HL-60 (cell line): ENCODE data around the gene DTX4.

Experiments used
- DNase-seq, 2 experiments: peaks; one replicate each; pipeline ENCODE4 v3.0.0-alpha.2; 2010 to 2020; ENCODE audit warnings: low read depth in 1 of 2, low spot score in 1 of 2
- H3K27ac ChIP-seq: fragments of 250-450 bp; sonication (Bioruptor Pico); replicated peaks from 2 replicates; pipeline ENCODE4 v1.5.1; 2020; ENCODE audit warnings: mild to moderate bottlenecking, moderate library complexity
- H3K27me3 ChIP-seq: fragments of 250-450 bp; sonication (Bioruptor Pico); 2 replicates; pipeline ENCODE4 v1.5.1; 2021; ENCODE audit warnings: mild to moderate bottlenecking, moderate library complexity; ENCODE audit not compliant: insufficient read depth, poor library complexity, severe bottlenecking
- H3K4me3 ChIP-seq: replicated peaks from 2 replicates; pipeline ENCODE4 v1.5.1; 2011; ENCODE audit warnings: mild to moderate bottlenecking, control low read depth, low read length; ENCODE audit not compliant: insufficient read depth
- GABPA ChIP-seq: IDR thresholded peaks from 2 replicates; pipeline ENCODE4 v1.6.1; 2012; ENCODE audit warnings: low read depth
- POLR2AphosphoS5 ChIP-seq: IDR thresholded peaks from 2 replicates; pipeline ENCODE4 v1.6.1; 2012; ENCODE audit warnings: low read depth
- SPI1 ChIP-seq: IDR thresholded peaks from 2 replicates; pipeline ENCODE4 v1.6.1; 2012; ENCODE audit warnings: low read depth, mild to moderate bottlenecking, borderline replicate concordance
- TF ChIP-seq, protein P1 (sequence below): IDR thresholded peaks from 2 replicates; pipeline ENCODE4 v1.6.1; 2012; ENCODE audit warnings: low read depth; ENCODE audit not compliant: insufficient replicate concordance
- TF ChIP-seq, protein P2 (sequence below): IDR thresholded peaks from one replicate; pipeline ENCODE4 v1.5.1; 2011; ENCODE audit warnings: low read length, control low read depth, inconsistent platforms; ENCODE audit not compliant: insufficient read depth

Gene DTX4

DNA sequence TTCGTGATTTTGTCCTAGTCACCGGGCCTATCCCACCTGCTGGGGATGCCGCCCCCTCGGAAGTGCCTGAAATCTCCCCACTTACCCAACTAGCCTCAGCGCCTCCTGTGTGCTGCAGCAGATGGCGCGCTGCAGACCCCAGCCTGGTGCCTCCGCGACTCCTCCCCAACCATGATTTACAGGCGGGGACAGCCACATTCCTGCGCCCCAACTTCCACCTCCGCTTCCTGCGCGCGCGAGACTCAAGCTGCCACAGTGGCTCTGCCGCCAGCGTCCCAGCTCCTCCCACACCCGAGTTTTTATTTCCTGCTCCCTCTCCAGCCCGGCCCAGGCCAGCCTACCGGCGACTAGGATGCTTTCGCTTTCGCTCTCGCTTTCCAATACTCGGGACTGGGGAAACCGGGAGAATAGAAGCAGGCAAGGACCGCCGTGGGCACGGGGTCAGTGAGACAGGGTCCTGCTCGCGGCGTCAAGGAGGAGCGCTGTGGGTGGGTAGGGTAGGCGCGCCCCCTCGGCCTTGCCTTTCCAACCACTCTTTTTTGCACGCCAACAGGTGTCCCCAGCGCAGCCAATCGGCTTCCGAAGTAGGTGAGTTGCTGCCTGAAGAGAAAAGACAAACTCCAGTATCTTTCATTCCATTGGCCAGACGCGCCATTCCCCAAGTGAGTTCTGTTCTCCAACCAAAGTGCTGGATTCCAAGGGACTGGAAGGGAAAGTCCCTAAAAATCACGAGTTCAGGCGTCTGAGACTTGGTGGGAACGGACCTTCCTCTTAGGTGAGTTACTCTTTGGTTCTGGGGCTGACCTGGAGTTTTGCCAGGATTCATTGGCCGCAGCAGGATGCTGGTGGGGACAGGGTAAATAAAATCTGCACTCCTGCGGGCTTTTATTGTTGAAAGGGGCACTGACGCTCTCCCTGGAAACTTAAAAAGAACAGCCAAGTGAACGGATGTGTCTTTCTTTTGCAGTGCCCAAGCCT lies 29.1 kb upstream of the DTX4 start, which contains the start of gene FAM111A:
Gene FAM111A (plus strand): TSS at position 327 of the 978 bp plus-strand sequence. CDS start 6,017 bp downstream, outside the sequence.
- H3K4me3 ChIP-seq, result peak within 1 kb of the TSS; percentile 95
- peak within 1 kb of the TSS; percentile 78 for H3K27ac ChIP-seq
- H3K27me3 ChIP-seq, result no peaks in the 10 kb centered on the region
- TF ChIP-seq POLR2AphosphoS5 (peak; percentile 81), GABPA (0 out of 2 replicates have a peak, but pooled peaks have one; percentile 11), SPI1 (no peak)
- TF ChIP-seq, protein P1, sequence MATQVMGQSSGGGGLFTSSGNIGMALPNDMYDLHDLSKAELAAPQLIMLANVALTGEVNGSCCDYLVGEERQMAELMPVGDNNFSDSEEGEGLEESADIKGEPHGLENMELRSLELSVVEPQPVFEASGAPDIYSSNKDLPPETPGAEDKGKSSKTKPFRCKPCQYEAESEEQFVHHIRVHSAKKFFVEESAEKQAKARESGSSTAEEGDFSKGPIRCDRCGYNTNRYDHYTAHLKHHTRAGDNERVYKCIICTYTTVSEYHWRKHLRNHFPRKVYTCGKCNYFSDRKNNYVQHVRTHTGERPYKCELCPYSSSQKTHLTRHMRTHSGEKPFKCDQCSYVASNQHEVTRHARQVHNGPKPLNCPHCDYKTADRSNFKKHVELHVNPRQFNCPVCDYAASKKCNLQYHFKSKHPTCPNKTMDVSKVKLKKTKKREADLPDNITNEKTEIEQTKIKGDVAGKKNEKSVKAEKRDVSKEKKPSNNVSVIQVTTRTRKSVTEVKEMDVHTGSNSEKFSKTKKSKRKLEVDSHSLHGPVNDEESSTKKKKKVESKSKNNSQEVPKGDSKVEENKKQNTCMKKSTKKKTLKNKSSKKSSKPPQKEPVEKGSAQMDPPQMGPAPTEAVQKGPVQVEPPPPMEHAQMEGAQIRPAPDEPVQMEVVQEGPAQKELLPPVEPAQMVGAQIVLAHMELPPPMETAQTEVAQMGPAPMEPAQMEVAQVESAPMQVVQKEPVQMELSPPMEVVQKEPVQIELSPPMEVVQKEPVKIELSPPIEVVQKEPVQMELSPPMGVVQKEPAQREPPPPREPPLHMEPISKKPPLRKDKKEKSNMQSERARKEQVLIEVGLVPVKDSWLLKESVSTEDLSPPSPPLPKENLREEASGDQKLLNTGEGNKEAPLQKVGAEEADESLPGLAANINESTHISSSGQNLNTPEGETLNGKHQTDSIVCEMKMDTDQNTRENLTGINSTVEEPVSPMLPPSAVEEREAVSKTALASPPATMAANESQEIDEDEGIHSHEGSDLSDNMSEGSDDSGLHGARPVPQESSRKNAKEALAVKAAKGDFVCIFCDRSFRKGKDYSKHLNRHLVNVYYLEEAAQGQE, result no peak
- TF ChIP-seq, protein P2, sequence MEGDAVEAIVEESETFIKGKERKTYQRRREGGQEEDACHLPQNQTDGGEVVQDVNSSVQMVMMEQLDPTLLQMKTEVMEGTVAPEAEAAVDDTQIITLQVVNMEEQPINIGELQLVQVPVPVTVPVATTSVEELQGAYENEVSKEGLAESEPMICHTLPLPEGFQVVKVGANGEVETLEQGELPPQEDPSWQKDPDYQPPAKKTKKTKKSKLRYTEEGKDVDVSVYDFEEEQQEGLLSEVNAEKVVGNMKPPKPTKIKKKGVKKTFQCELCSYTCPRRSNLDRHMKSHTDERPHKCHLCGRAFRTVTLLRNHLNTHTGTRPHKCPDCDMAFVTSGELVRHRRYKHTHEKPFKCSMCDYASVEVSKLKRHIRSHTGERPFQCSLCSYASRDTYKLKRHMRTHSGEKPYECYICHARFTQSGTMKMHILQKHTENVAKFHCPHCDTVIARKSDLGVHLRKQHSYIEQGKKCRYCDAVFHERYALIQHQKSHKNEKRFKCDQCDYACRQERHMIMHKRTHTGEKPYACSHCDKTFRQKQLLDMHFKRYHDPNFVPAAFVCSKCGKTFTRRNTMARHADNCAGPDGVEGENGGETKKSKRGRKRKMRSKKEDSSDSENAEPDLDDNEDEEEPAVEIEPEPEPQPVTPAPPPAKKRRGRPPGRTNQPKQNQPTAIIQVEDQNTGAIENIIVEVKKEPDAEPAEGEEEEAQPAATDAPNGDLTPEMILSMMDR, result no peak
- DNase-seq, result peak; percentile 71 to 87

DNA sequence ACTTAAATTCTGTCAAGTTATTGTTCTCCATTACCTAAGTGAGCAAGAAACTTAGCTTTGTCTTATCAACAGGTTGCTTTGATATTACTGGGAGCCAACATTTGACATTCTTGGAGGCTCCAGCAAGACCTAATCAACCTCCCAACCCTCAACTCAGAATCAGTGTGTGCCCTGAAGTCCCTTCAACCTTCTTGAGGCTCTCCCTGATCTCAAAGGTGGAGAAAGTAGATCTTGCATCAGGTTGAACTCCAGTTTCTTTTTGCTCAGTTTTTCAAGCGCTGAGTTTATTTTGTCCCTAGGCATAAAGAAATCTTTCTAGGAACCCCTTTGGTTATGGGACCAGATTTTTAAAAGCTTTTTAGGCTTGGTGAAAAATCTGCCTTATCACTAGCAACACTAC lies 27.8 kb upstream of the DTX4 start:
- TF ChIP-seq POLR2AphosphoS5, result no peak
- TF ChIP-seq SPI1, result no peak
- TF ChIP-seq, protein P1, result no peak
- no peak for TF ChIP-seq GABPA
- TF ChIP-seq, protein P2, result no peak
- H3K27ac ChIP-seq, result peak overlapping the region; percentile 78
- DNase-seq, result no peak
- peak overlapping the region; percentile 69 for H3K4me3 ChIP-seq
- H3K27me3 ChIP-seq, result no peaks in the 10 kb centered on the region

DNA sequence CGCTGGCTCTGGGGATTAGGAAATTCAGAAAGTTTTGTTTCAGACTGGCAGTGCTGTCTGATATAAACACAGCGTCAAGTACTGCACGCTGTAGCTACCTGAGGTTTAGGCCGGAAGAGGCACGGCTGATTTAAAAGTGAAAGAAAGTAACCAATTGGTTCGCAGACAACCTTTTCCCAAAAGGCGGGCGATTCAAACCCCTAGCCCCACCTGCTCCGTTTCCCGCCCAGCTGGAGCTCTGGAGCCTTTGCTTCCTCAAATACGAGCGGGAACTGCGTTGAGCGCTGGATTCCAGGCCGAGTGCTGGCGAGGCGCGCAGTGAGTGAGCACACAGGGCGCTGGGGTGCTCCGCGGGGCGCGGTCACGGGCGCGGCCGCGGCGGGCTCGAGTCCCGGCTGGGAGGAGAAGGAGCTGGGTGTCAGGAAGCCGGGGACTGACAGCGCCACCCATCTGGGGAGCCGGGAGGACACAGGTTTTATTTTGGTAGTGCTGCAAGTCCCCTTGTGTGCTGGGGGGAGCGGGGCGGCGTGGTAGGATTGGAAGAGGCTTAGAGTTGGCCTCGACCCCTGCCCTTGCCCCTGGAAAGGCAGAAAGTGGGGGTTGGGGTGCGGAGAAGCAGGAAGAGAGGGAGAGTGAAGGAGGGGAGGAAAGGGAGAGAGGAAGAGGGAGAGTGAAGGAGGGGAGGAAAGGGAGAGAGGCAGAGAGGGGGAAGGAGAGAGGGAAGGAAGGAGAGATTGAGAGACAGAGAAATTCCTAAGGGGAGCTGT lies 27.2 kb upstream of the DTX4 start:
- H3K4me3 ChIP-seq, result peak overlapping the region; percentile 69
- H3K27ac ChIP-seq, result peak overlapping the region; percentile 78
- DNase-seq, result peak; percentile 43 to 93
- H3K27me3 ChIP-seq, result no peaks in the 10 kb centered on the region
- TF ChIP-seq, protein P2, result no peak
- peak; percentile 64; the same call in 1 of the 2 replicates for TF ChIP-seq POLR2AphosphoS5
